Panc1 (cell line): ENCODE measurements around the gene GALNT18.

Experiments used
- POLR2AphosphoS5 ChIP-seq: IDR thresholded peaks from 2 replicates; pipeline ENCODE4 v1.6.1; 2012; ENCODE audit warnings: mild to moderate bottlenecking, low read depth, low read length, moderate library complexity
- SIN3A ChIP-seq: IDR thresholded peaks from 2 replicates; pipeline ENCODE4 v1.6.1; 2012; ENCODE audit warnings: low read depth, mild to moderate bottlenecking, low read length, moderate library complexity, borderline replicate concordance; ENCODE audit not compliant: insufficient read depth
- TCF7L2 ChIP-seq: IDR thresholded peaks from 2 replicates; pipeline ENCODE4 v1.6.1; 2011; ENCODE audit warnings: mild to moderate bottlenecking, low read depth, low read length, inconsistent platforms
- TF ChIP-seq, protein P1 (sequence below): fragments of 450-650 bp; IDR thresholded peaks from 2 replicates; pipeline ENCODE4 v1.5.1; 2017; ENCODE audit warnings: mild to moderate bottlenecking
- TF ChIP-seq, protein P2 (sequence below), 2 experiments: IDR thresholded peaks; 2 replicates each; pipeline ENCODE4 v1.6.1; 2011 to 2012; ENCODE audit warnings: low read depth in 2 of 2, control low read depth in 1 of 2, low read length in 1 of 2, mild to moderate bottlenecking in 1 of 2, moderate library complexity in 1 of 2; ENCODE audit not compliant: insufficient read depth in 1 of 2

DNA sequence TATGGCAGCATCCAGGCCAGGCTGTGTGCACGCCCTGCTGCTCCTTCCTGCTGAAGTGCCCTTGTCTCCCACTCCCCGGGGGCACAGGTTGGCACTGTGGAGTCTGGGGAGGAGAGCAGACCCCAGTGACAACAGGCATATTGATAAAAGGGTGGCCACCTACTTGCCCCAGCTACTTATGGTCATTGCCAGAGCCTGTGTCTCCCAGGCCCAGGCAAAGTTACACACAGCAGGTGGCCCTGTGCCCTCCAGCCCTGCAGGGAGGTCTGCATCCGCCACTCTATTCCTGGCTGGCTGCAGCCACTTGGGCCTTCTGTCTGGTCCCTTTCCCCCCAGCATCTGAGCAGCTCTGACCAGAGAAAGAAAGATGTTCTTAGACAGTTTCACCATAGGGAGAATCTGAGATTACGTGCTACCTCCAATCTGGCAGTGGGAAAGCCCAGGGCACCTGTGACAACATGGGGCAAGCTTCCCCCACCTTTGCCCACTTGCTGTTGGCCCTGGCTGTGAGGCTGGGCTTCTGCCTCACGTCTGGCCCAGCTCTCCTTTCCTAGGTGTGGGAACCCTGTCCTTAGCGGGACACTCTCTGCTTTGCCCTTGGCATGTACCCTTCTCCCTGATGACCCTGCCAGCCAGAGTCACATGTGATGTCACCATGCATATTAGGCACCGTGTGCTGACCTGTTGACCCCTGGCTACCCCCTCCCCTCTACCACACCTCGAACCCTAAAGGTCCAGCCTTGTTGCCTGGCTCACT, 243.4 kb downstream of the GALNT18 start:
- TF ChIP-seq, protein P1, sequence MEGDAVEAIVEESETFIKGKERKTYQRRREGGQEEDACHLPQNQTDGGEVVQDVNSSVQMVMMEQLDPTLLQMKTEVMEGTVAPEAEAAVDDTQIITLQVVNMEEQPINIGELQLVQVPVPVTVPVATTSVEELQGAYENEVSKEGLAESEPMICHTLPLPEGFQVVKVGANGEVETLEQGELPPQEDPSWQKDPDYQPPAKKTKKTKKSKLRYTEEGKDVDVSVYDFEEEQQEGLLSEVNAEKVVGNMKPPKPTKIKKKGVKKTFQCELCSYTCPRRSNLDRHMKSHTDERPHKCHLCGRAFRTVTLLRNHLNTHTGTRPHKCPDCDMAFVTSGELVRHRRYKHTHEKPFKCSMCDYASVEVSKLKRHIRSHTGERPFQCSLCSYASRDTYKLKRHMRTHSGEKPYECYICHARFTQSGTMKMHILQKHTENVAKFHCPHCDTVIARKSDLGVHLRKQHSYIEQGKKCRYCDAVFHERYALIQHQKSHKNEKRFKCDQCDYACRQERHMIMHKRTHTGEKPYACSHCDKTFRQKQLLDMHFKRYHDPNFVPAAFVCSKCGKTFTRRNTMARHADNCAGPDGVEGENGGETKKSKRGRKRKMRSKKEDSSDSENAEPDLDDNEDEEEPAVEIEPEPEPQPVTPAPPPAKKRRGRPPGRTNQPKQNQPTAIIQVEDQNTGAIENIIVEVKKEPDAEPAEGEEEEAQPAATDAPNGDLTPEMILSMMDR = no peak
- TF ChIP-seq POLR2AphosphoS5 (no peak), TCF7L2 (no peak), SIN3A (no peak)
- TF ChIP-seq, protein P2, sequence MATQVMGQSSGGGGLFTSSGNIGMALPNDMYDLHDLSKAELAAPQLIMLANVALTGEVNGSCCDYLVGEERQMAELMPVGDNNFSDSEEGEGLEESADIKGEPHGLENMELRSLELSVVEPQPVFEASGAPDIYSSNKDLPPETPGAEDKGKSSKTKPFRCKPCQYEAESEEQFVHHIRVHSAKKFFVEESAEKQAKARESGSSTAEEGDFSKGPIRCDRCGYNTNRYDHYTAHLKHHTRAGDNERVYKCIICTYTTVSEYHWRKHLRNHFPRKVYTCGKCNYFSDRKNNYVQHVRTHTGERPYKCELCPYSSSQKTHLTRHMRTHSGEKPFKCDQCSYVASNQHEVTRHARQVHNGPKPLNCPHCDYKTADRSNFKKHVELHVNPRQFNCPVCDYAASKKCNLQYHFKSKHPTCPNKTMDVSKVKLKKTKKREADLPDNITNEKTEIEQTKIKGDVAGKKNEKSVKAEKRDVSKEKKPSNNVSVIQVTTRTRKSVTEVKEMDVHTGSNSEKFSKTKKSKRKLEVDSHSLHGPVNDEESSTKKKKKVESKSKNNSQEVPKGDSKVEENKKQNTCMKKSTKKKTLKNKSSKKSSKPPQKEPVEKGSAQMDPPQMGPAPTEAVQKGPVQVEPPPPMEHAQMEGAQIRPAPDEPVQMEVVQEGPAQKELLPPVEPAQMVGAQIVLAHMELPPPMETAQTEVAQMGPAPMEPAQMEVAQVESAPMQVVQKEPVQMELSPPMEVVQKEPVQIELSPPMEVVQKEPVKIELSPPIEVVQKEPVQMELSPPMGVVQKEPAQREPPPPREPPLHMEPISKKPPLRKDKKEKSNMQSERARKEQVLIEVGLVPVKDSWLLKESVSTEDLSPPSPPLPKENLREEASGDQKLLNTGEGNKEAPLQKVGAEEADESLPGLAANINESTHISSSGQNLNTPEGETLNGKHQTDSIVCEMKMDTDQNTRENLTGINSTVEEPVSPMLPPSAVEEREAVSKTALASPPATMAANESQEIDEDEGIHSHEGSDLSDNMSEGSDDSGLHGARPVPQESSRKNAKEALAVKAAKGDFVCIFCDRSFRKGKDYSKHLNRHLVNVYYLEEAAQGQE (IDR thresholded peaks at IDR 0.05; ENCODE audit: insufficient read depth in 1 of 2, low read depth in 2 of 2, low read length in 1 of 2) = no peak
